Measurements from ENCODE around the gene GFOD2. TPM values are rescaled to one million over a fixed set of nuclear protein-coding genes. Genes with fewer than 3 reads are reported as not detected.

The GFOD2 gene
- total and polyA plus RNA-seq, 2 experiments from 2014 or later = 19.3 to 34.3 TPM

GRCh38 chr16:67656344-67657016 is 62.6 kb downstream of the GFOD2 start:
- H3F3A ChIP-seq (replicated peaks; ENCODE audit: low read depth) = peaks cover 10% of the 10 kb centered on the region
- H3K79me2 ChIP-seq (replicated peaks; ENCODE audit: insufficient read depth) = no peaks in the 10 kb centered on the region
- H3K27ac ChIP-seq (ENCODE audit: low read depth) = no peak overlapping the region
- peaks cover 3% of the 10 kb centered on the region; the same call in 1 of the 2 replicates for H3K4me1 ChIP-seq (ENCODE audit: insufficient read depth)
- peaks cover 26% of the 10 kb centered on the region for H3K27me3 ChIP-seq (ENCODE audit: insufficient read depth)
- H4K20me1 ChIP-seq (replicated peaks; ENCODE audit: insufficient read depth) = no peaks in the 10 kb centered on the region; the same call in 1 of the 2 replicates
- no peak overlapping the region for H3K4me2 ChIP-seq
- Mint-ChIP-seq H3K9me3 (no peaks in the 10 kb centered on the region; the same call in 2 of the 3 replicates), H3K27ac (no peak overlapping the region), H3K4me1 (peaks cover 5% of the 10 kb centered on the region; the same call in 2 of the 3 replicates), H3K4me3 (no peak overlapping the region), H3K36me3 (ENCODE audit: low read depth) (peaks cover 8% of the 10 kb centered on the region; the same call in 1 of the 3 replicates), H3K27me3 (ENCODE audit: insufficient read depth, low read depth, poor library complexity) (peaks cover 46% of the 10 kb centered on the region)
- DNase-seq (ENCODE audit: low spot score) (no peak), ATAC-seq (no peak)
- no peaks in the 10 kb centered on the region for H3K36me3 ChIP-seq (ENCODE audit: insufficient read depth)
- H2AFZ ChIP-seq = no peak overlapping the region
- no peak for TF ChIP-seq ZNF114 (CRISPR knock-in tag; IDR thresholded peaks at IDR 0.05)
- H3K9me2 ChIP-seq (ENCODE audit: insufficient read depth) = no peaks in the 10 kb centered on the region
- no peak overlapping the region for H3K4me3 ChIP-seq

GRCh38 chr16:67655363-67655762 is 63.8 kb downstream of the GFOD2 start:
- no peaks in the 10 kb centered on the region for H3K79me2 ChIP-seq (replicated peaks; ENCODE audit: insufficient read depth)
- Mint-ChIP-seq H3K36me3 (ENCODE audit: low read depth) (peaks cover 9% of the 10 kb centered on the region; the same call in 1 of the 3 replicates), H3K4me3 (no peak overlapping the region; the same call in 2 of the 3 replicates), H3K27ac (no peak overlapping the region), H3K9me3 (no peaks in the 10 kb centered on the region), H3K4me1 (peaks cover 8% of the 10 kb centered on the region), H3K27me3 (ENCODE audit: insufficient read depth, low read depth, poor library complexity) (peaks cover 52% of the 10 kb centered on the region)
- H4K20me1 ChIP-seq (replicated peaks; ENCODE audit: insufficient read depth) = no peaks in the 10 kb centered on the region; the same call in 1 of the 2 replicates
- no peaks in the 10 kb centered on the region for H3K9me2 ChIP-seq (ENCODE audit: insufficient read depth)
- no peaks in the 10 kb centered on the region; the same call in 1 of the 2 replicates for H3K4me1 ChIP-seq (ENCODE audit: insufficient read depth)
- no peak overlapping the region for H3K27ac ChIP-seq (ENCODE audit: low read depth)
- no peaks in the 10 kb centered on the region for H3K36me3 ChIP-seq (ENCODE audit: insufficient read depth)
- H3K4me3 ChIP-seq = no peak overlapping the region
- H3K27me3 ChIP-seq (ENCODE audit: insufficient read depth) = peaks cover 37% of the 10 kb centered on the region
- H3F3A ChIP-seq (replicated peaks; ENCODE audit: low read depth) = peaks cover 5% of the 10 kb centered on the region; the same call in 1 of the 2 replicates
- no peak overlapping the region for H3K4me2 ChIP-seq
- no peak overlapping the region for H2AFZ ChIP-seq
- ATAC-seq = no peak
- no peak for DNase-seq (ENCODE audit: low spot score)
- TF ChIP-seq ZNF331 (CRISPR knock-in tag; IDR thresholded peaks at IDR 0.05; ENCODE audit: low read depth) (no peak), NANOG (IDR thresholded peaks at IDR 0.05; ENCODE audit: borderline replicate concordance) (no peak), REST (IDR thresholded peaks at IDR 0.05; ENCODE audit: unreplicated experiment) (no peak), STAT1 (IDR thresholded peaks at IDR 0.05; ENCODE audit: unreplicated experiment) (no peak), EZH2 (IDR thresholded peaks at IDR 0.05; ENCODE audit: low read depth, unreplicated experiment) (no peak), ETS1 (IDR thresholded peaks at IDR 0.05) (no peak), JUNB (IDR thresholded peaks at IDR 0.05; ENCODE audit: unreplicated experiment) (no peak), POLR2AphosphoS5 (IDR thresholded peaks at IDR 0.05; ENCODE audit: low read depth) (no peak), CREB1 (CRISPR knock-in tag; IDR thresholded peaks at IDR 0.05; ENCODE audit: low read depth) (no peak), EZH2phosphoT487 (IDR thresholded peaks at IDR 0.05; ENCODE audit: unreplicated experiment) (no peak)
- TF ChIP-seq, protein P1, sequence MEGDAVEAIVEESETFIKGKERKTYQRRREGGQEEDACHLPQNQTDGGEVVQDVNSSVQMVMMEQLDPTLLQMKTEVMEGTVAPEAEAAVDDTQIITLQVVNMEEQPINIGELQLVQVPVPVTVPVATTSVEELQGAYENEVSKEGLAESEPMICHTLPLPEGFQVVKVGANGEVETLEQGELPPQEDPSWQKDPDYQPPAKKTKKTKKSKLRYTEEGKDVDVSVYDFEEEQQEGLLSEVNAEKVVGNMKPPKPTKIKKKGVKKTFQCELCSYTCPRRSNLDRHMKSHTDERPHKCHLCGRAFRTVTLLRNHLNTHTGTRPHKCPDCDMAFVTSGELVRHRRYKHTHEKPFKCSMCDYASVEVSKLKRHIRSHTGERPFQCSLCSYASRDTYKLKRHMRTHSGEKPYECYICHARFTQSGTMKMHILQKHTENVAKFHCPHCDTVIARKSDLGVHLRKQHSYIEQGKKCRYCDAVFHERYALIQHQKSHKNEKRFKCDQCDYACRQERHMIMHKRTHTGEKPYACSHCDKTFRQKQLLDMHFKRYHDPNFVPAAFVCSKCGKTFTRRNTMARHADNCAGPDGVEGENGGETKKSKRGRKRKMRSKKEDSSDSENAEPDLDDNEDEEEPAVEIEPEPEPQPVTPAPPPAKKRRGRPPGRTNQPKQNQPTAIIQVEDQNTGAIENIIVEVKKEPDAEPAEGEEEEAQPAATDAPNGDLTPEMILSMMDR (conservative IDR thresholded peaks at IDR 0.05; ENCODE audit: low read depth in 2 of 2) = no peak

Measured in GM23338 (cell line).